Hepatocyte (in vitro differentiated cells): ENCODE results near the gene WDR45.

ENCODE experiments used
- CTCF ChIP-seq: fragments of 200-600 bp; sonication (generic); IDR thresholded peaks from 2 replicates; pipeline ENCODE4 v1.5.1; 2016; ENCODE audit warnings: antibody characterized with exemption, mild to moderate bottlenecking; ENCODE audit not compliant: poor library complexity
- EZH2 ChIP-seq: fragments of 200-600 bp; sonication (generic); IDR thresholded peaks from 2 replicates; pipeline ENCODE4 v1.6.1; 2016; ENCODE audit warnings: antibody characterized with exemption, mild to moderate bottlenecking, borderline replicate concordance
- EZH2phosphoT487 ChIP-seq: fragments of 200-600 bp; sonication (generic); IDR thresholded peaks from one replicate; pipeline ENCODE4 v1.6.1; 2018; ENCODE audit warnings: antibody characterized with exemption, mild to moderate bottlenecking, low read depth, moderate library complexity; ENCODE audit not compliant: unreplicated experiment, severe bottlenecking

- no peak for TF ChIP-seq CTCF
- TF ChIP-seq EZH2phosphoT487: no peak
- TF ChIP-seq EZH2: no peak
Measured at GRCh38 chrX:49037883-49038475, 41.7 kb downstream of the WDR45 start.
